ENCODE data around the gene CLC.
A peak's percentile ranks its signal among the peaks of the same experiment; 100 is the strongest.

The CLC gene

GRCh38 chr19:39704181-39705044 lies 33.4 kb downstream of the CLC start, which contains the start of gene LGALS14:
LGALS14 (plus strand) TSS chr19:39704481; CDS start chr19:39704529, 48 bp downstream.
- Histone ChIP-seq H3K4me2 (ENCODE audit: low read length) (no peak within 1 kb of the TSS), H4K20me1 (ENCODE audit: insufficient read depth, low read length) (0 out of 2 replicates have a peak, but pooled peaks cover 3% of the 10 kb centered on the region), H3K36me3 (replicated peaks; ENCODE audit: low read depth, low read length) (no peaks in the 10 kb centered on the region), H3K27me3 (ENCODE audit: low read depth, low read length) (peaks cover 86% of the 10 kb centered on the region), H3K4me3 (ENCODE audit: low read length) (no peak within 1 kb of the TSS), H3K9me3 (ENCODE audit: insufficient read depth, low read length) (no peaks in the 10 kb centered on the region), H2AFZ (ENCODE audit: low read depth, low read length) (no peak within 1 kb of the TSS), H3K4me1 (ENCODE audit: low read length) (peaks cover 17% of the 10 kb centered on the region), H3K9ac (ENCODE audit: low read length) (no peak within 1 kb of the TSS), H3K27ac (ENCODE audit: low read length) (no peak within 1 kb of the TSS), H3K79me2 (ENCODE audit: low read length) (no peaks in the 10 kb centered on the region)
- TF ChIP-seq CTCF (IDR thresholded peaks at IDR 0.05; ENCODE audit: low read depth, low read length) (no peak), EZH2phosphoT487 (IDR thresholded peaks at IDR 0.05; ENCODE audit: low read depth) (no peak)

- Histone ChIP-seq H2AFZ (ENCODE audit: low read depth, low read length) (no peak overlapping the region), H3K4me2 (ENCODE audit: low read length) (peak overlapping the region; percentile 17), H3K79me2 (ENCODE audit: low read length) (no peaks in the 10 kb centered on the region), H3K36me3 (replicated peaks; ENCODE audit: low read depth, low read length) (no peaks in the 10 kb centered on the region), H4K20me1 (ENCODE audit: insufficient read depth, low read length) (0 out of 2 replicates have a peak, but pooled peaks cover 3% of the 10 kb centered on the region), H3K27me3 (ENCODE audit: low read depth, low read length) (peaks cover 93% of the 10 kb centered on the region), H3K9me3 (ENCODE audit: insufficient read depth, low read length) (no peaks in the 10 kb centered on the region), H3K4me1 (ENCODE audit: low read length) (peaks cover 10% of the 10 kb centered on the region), H3K9ac (ENCODE audit: low read length) (no peak overlapping the region), H3K4me3 (ENCODE audit: low read length) (no peak overlapping the region), H3K27ac (ENCODE audit: low read length) (no peak overlapping the region)
- TF ChIP-seq CTCF (IDR thresholded peaks at IDR 0.05; ENCODE audit: low read depth, low read length) (no peak), EZH2phosphoT487 (IDR thresholded peaks at IDR 0.05; ENCODE audit: low read depth) (no peak)
Observed at GRCh38 chr19:39701291-39701690, 36.5 kb downstream of the CLC start.

GRCh38 chr19:39698535-39698934 lies 39.3 kb downstream of the CLC start:
- Histone ChIP-seq H2AFZ (ENCODE audit: low read depth, low read length) (no peak overlapping the region), H3K4me1 (ENCODE audit: low read length) (peaks cover 10% of the 10 kb centered on the region), H3K9ac (ENCODE audit: low read length) (no peak overlapping the region), H3K9me3 (ENCODE audit: insufficient read depth, low read length) (no peaks in the 10 kb centered on the region), H3K79me2 (ENCODE audit: low read length) (no peaks in the 10 kb centered on the region), H3K27me3 (ENCODE audit: low read depth, low read length) (peaks cover 93% of the 10 kb centered on the region), H3K4me3 (ENCODE audit: low read length) (no peak overlapping the region), H3K27ac (ENCODE audit: low read length) (no peak overlapping the region), H3K36me3 (replicated peaks; ENCODE audit: low read depth, low read length) (no peaks in the 10 kb centered on the region), H4K20me1 (ENCODE audit: insufficient read depth, low read length) (no peaks in the 10 kb centered on the region), H3K4me2 (ENCODE audit: low read length) (no peak overlapping the region)
- TF ChIP-seq CTCF (IDR thresholded peaks at IDR 0.05; ENCODE audit: low read depth, low read length) (no peak), EZH2phosphoT487 (IDR thresholded peaks at IDR 0.05; ENCODE audit: low read depth) (no peak)

- H3K36me3 ChIP-seq (replicated peaks; ENCODE audit: low read depth, low read length) = no peaks in the 10 kb centered on the region
- no peak overlapping the region for H3K27ac ChIP-seq (ENCODE audit: low read length)
- H4K20me1 ChIP-seq (ENCODE audit: insufficient read depth, low read length) = no peaks in the 10 kb centered on the region
- no peak overlapping the region for H2AFZ ChIP-seq (ENCODE audit: low read depth, low read length)
- H3K27me3 ChIP-seq (ENCODE audit: low read depth, low read length) = peaks cover 94% of the 10 kb centered on the region
- no peak for TF ChIP-seq EZH2phosphoT487 (IDR thresholded peaks at IDR 0.05; ENCODE audit: low read depth)
- no peaks in the 10 kb centered on the region for H3K9me3 ChIP-seq (ENCODE audit: insufficient read depth, low read length)
- H3K4me3 ChIP-seq (ENCODE audit: low read length) = no peak overlapping the region
- H3K79me2 ChIP-seq (ENCODE audit: low read length) = no peaks in the 10 kb centered on the region
- H3K4me2 ChIP-seq (ENCODE audit: low read length) = no peak overlapping the region
- H3K4me1 ChIP-seq (ENCODE audit: low read length) = peaks cover 7% of the 10 kb centered on the region
- no peak overlapping the region for H3K9ac ChIP-seq (ENCODE audit: low read length)
Observed at GRCh38 chr19:39696387-39696786, 41.4 kb downstream of the CLC start.
